ENCODE results near the gene SND1.

The SND1 gene

DNA sequence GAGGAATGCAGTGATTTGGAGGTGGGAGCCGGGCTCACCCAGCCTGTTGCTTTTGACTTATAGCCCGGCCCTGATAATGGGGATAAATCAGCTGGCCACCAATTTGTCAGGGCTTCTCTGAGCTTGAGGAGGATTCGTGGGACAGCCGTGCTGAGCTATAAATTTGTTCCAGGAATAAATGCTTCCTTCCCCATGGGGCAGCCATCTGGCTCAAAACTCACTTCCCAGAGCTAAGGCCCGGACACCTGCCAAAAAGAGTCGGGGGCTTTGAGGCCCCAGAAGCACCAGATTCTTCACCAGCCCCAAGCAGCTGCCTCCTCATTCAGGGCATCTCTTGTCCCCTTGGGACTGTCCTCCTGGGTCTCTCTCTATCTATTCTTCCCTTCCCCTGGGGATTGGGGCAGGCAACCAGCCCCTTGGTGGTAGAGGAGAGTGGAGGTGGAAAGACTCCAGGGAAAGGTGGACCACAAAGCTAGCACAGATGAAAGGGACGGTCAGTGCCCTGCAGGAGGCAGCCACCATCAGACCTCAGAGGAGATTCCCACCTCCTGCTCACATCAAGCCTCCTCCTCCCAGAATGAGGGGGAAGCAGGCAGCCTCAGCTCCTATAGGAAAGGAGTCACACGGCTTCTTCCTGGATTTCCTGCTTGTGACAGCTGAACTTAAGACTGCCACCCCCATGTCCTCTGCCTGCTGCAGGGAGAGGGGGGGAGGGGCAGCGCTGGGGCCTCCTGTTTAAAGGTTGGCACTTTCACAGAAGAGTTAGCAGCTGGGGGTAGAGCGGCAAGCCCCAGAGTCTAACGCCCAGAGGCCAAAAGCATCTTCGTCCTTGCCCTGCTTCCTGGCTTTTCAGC lies 423.5 kb downstream of the SND1 start:
- no peak for DNase-seq (ENCODE audit: low read depth)

DNA sequence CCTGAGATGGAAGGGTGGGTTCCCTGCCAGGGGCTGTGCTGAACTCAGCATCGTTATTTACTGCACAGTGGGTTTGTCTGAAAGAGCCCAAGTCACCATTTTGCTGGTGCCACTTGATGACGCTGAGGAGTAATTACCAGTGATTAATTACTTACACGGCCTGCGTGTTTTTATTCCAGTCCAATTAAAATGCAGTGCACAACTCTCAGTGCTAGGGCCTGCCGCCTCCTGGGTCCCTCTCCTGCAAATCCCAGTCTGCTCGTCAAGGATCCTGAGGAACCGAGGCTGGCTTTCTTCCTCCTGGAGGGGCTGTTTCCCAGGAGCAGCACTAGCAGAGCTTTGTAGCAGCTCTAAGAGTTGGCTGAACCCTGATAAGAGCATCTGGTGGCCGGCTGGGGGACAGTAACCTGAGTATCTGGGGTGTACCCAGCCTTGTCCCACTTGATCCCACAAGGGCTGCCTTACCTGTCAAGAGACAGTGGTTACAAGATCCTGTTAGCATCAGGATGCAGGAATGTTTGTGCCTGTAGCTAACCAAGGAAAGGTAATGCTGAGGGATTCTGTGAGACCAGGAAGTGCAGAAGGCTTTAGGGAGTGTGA lies 424.3 kb downstream of the SND1 start:
- no peak for DNase-seq (ENCODE audit: low read depth)

DNA sequence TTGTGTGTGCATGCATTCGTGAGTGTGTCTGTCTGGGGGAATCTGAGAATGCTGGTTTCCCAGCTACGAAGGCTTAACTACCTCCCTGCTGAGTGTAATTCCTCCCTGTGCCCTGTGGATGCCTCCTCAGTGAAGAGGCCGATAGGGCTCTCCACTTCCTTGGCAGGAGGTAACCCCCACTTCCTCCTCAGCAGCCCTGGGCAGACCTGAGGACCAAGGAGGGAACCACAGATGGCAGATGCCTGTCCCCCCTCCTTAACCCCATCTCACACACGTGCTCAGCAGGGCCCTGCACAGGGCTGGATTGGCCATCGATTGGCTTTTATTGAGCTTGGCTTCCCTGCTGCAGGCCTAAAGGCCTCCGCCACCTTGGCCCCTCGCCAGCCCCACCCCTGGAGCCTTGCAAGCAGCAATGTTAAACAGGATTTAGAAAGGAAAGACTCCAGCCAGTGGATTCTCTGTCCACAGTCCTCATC lies 424.8 kb downstream of the SND1 start:
- no peak for DNase-seq (ENCODE audit: low read depth)

DNA sequence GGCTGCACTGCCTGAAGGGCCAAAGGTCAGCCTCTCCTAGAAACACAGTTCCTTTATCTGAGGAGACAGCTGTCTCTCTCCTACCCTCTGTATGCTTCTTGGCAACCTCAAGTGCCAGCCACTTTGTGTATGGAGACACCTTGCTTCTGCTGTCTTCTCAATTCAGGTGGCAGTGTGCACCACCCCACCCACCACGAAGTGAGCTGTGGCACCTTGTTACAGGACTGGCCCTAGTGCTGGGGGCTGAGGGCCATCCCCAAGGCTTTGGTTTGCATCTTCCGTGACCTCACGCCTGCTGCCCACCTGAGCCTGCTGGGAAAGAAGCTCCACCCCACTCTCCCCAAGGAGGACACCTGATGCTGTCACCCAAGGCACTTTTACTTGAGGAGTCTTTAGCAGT lies 426.3 kb downstream of the SND1 start:
- DNase-seq (ENCODE audit: low read depth): no peak

DNA sequence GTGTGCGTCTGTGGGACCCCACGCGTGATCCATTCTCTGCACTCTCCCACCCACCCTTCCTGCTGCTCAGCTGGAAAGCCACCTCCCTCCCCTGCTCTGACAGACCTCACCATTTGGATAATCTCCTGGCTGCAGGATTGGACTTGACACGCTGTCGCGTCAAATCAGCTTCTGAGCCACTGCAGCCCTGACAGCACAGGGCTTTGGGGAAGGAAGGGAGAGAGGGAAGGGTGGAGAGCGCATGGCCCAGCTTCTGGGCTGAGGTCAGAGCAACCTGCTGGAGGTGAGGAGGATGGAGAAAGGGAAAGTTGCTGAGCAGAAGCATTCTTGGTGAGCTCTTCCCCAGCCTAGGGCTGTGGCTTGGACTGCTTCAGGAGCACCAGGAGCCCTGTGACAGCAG lies 428.2 kb downstream of the SND1 start:
- no peak for DNase-seq (ENCODE audit: low read depth)

DNA sequence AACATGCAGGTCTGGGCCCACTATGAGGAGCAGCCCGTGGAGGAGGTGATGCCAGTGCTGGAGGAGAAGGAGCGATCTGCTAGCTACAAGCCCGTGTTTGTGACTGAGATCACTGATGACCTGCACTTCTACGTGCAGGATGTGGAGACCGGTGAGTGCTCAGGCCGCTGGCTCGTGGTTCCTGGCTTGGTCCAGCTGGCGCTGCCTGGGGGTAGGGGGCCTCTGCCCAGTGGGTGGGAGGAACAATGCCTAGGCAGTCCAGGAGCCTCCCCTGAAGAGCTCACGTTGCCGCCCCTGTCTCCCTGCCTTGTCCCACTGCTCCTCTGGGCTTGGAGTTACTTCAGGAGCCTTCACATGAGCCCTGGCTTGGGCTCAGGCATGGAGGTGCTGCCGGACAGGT lies 429.4 kb downstream of the SND1 start:
- DNase-seq (ENCODE audit: low read depth): no peak

DNA sequence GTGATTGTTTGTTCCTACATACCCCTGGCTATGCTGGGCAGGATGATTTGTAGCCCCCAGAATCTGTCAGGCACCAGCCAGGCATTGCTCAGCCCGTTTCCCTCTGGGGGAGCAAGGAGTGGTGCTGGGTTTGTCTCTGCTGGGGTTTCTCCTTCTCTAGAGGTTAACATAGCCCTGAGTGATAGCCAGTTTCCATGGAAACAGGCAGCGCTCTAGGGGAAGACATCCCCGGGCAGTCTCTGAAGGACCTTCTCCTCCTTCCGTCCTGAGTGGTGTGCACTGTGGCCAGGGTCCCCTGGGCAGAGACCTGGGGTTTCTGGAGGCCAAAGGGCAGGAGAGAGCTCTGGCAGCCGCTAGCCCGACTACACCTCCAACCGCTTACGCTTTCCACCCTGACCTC lies 429.8 kb downstream of the SND1 start:
- DNase-seq (ENCODE audit: low read depth): no peak

DNA sequence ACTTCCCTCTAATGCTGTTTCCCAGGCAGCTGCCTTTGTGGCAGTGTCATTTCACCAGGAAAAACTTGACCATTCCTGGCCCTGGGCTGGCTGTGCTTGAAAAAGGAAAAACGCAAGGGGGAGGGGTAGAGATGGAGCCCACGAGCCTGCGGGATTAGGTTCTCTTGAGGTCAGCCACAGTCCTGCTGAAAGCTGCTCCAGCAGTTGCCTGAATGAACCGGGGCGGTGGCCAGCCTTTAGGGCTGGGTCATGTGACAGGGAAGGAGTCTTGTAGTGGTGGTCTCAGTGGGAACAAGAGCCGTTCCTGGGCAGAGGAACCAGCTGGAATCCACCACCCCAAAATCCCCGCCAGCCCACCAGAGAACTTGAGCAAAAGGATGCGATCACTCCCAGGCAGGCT lies 430.4 kb downstream of the SND1 start:
- DNase-seq (ENCODE audit: low read depth): no peak

DNA sequence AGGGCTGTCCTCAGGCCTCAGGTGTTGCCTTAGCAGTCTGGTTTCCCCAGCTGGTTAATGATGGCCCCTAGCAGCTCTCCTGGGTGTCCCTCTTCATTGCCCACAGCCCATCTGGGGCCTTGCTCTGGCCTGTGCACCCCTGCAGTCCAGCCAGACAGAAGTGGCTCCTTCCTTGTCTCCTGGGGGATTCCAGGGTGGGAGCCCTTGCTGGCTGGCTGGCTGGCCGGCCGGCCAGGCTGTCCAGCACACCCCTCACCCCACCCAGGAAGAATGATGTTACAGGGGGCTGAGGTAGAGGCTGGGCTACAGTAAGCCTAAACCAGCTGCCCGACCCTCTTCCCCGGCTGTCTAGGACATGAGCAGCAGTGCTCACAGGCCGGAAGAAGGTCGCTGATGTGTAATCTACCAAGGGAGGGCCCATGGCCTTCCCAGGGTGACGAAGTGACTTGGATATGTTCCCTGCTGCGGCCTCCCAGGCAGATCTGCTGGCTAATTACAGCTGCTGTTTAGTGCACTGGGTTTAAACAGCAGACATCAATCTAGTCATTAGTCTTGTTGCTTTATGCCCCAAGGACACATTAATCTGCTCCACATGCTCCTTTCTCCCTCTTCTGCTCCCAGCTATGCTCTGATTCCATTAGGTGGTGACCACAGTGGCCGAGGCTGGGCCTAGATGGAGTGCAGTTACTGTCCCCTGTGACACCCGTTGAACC lies 433.1 kb downstream of the SND1 start:
- no peak for DNase-seq (ENCODE audit: low read depth)

DNA sequence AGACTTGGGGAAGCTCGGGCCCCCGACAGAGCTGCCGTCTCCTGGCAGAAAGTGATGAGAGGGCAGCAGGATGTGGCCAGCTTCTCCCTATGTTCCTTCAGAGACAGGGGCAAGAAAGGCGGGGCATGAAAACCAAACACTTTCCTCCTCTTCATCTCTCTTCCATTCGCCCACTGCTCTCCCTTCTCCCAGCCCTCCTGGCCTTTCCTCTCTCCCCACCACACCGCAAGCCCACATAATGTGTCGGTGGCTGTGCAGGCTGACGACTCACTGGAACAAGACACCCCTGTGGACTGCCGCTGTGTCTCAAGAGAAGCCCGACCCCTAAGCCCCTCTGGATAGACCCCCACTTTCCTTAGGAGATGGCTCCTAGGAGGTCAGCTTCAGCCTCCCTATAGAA lies 438.5 kb downstream of the SND1 start:
- DNase-seq (ENCODE audit: low read depth): no peak

DNA sequence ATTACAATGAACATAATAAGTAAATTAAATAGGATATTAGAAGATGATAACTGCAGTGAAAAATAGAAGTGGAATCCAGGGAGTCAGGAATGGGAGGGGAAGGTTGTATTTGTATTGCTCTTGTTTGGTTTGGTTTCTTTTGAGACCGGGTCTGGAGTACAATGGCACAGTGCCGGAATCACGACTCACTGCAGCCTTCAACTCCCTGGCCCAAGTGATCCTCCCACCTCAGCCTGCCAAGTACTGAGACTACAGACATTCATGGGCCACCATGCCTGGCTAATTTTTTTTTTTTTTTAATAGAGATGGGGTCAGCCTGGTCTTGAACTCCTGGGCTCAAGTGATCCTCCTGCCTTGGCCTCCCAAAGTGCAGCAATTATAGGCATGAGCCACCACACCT lies 439.1 kb downstream of the SND1 start:
- DNase-seq (ENCODE audit: low read depth): no peak

DNA sequence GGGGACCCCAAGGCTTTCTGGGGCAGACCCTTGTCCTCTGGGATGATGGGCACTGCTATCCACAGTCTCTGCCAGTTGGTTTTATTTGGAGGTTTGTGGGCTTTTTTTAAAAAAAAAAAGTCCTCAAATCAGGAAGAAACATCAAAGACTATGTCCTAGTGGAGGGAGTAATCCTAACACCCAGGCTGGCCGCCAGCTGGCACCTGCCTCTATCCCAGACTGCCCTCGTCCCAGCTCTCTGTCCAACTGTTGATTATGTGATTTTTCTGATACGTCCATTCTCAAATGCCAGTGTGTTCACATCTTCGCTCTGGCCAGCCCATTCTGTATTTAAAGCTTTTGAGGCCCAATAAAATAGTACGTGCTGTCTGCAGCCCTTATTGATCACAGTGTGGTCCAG lies 440.2 kb downstream of the SND1 start:
- DNase-seq (ENCODE audit: low read depth): no peak

DNA sequence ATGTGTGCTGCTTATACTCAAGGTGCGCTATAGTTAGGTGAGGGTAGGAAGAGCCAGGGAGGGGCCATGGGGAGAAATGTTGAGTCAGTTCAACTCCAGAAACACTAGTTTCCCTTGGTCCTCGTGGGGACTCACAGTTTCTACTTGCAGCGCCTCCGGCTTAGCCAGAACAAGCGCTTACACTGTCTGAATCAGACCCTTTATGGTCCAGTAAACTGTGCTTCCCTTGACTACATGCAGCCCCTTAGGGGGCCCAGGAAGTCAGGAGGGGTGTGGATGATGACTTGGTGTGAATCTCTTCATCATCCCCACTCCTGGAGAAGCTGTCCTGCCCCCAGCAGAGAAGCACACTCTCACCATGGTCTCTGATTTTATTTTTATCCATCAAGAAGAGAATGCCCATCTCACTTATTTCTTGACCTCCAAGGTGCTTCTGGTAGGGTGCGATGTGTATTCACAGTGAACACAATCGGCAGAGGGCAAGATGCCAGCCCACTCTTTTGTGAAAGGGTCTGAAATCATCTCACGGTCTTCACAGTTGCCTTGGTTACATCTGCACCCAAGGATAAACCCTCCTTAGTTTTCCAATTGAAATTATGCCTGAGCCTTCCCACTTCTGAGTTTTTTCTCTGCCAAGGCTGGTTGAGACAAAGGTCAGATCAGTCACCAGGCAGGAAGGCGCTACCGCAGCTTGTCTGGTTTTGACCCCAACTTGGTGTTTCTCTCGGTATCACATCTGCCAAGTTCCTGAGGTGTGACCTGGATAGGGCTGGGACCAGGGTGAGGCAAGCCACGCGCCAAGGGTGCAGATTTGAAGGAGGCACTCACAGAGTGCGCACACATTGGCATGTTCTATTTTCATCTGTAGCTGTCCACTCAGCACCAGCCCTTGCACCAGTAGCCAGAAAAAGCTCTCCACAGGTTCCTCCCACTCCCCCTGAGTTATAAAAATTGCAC lies 441.9 kb downstream of the SND1 start:
- no peak for DNase-seq (ENCODE audit: low read depth)

DNA sequence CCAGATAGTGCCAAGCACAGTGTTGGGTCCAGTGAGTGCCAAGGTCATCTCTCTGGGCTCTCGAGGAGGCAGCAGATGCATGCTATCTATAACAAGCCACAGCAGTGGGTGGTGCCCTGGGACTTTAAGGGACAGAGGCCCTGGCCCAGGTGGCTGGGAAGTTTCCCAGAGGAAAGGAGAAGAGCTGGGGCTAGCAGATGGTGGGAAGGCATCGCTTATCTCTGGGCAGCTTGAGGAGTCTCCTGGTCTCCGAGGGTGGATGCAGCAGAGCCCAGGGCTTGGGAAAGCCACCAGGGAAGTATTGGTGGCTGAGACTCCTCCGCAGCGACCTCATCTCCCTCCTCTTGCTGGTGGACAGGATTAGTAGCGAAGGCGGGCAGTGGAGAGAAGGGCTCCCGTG lies 442.7 kb downstream of the SND1 start:
- DNase-seq (ENCODE audit: low read depth): no peak

DNA sequence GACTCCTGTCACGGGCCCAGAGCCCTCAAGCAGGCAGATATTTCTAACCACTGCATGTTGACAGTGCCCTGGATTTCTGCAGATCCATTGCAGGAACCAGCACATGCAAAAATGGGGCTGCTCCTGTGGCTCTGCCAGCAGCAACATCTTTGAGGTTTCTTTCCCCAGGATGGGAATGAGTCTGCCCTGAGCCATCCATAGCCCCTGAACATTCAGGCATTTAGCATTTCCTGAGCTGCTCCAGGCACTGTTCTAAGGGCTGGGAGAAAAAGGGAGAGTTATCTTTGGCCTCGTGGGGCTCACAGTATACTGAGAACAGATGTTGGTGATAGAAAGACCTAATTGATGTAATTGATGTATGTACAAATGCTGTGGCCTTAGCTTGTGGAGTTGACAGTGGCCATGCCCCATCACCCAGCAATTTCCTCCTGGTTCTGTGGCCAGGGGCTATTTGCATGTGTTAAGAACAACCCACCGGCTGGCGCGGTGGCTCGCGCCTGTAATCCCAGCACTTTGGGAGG lies 445.3 kb downstream of the SND1 start:
- DNase-seq (ENCODE audit: low read depth): no peak

DNA sequence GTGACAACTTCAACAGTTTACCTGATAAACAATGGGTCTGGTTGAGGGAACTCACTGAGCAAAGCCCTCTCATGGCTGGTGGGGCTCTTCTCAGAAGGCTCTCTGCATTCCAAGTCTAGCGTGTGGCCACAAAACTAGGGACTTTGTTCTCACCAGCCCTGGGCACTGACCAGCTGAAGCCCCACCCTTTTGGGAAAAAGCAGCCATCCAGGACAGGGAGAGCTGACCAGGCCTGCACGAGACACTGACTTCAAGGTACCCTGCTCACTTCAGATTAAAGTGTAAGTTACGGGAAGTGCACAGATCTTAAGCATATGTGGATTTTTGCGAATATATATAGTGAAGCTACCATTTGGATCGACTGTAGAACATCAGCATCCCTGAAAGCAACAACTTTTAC lies 446.6 kb downstream of the SND1 start:
- DNase-seq (ENCODE audit: low read depth): no peak

DNA sequence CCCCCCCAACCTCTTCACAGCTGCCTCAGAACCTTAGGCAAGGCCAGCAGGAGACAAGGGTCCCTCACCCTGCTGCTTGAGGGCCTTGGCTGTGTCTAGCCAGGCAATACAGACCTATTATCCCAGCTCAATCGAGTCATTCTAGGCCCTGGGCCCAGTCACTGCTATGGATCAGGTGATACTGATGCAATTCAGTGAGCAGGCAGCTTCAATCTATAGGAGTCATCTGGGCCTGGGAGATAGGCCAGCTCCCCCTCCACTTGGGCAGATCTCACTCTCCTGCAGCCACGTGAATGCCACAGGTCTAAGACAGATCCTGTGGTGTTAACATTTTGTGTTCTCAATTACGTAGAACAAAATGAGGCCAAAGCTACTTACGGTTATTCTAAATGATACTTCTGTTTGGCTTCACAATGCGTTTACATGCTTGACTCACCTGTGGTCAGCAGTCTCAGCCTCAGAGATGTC lies 447.2 kb downstream of the SND1 start:
- no peak for DNase-seq (ENCODE audit: low read depth)

DNA sequence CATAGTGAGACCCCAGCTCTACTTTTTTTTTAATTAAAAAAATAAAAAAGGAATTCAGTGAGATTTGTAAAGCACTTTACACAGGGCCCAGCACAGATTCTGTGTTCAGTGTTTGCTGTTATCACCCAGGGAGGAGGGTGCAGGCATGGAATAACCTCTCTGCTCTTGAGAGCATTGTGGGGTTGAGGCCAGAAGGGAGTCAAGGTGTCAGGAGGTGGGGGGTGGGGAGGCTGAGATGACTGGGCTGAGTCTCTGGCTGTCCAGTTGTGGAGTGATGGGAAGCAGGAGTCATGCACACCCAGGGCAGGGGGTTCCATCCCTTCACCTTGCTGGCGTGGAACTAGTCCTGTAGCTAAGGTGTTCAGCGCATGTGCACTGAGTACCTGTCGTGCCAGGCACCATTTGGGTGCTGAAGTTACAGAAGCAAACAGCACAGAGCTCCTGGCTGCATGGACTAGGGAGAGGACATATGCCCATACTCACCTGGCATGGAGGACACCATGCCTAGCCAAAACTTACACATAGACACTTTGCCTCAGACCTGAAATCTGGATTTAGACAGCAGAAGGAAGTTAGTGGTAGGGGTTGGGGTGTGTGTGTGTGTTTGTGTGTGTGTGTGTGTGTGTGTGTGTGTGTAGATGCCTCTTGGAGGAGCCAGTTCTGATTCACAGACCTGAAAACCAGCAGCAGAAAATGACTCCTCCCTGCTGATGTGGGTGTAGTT lies 448.4 kb downstream of the SND1 start:
- DNase-seq (ENCODE audit: low read depth): no peak

DNA sequence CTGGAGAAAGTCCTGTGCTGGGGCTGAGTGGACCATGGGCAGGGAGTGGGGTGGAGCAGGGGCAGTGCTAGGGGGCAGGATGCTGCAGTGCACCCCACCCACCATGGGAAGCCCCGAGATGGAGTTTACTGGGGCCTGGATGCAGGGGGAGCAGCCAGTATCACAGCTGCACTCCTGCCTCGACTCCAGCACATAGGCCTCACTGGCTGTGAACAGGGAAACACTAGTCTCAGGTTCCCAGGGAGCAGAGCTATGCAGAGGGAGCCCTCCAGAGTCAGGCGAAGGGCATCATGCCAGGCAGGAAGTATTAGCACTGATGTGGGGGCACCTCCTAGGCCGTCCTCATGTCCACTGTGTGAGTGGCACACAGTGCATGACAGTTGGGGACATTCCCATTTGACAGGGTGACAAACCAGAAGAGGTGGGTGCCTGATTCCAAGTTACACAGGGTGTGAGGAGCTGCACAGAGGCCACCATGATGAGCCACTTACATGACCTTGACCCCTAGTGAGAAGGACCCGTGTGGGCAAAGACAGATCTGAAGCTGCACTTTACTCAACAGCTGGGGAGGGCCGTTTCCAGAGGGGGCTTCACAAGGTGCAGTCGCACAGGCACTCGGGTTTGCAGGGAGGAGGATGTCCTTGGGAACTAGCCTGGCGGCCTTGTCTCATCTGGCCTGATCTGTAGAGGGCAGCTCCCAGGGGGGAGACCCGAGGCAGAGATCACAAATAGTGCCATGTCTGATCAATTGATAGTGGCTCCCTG lies 449.1 kb downstream of the SND1 start:
- no peak for DNase-seq (ENCODE audit: low read depth)

All from activated T-cell treated with anti-CD3 and anti-CD28 coated beads for 48 hours (primary cell).